Activated CD4-positive, alpha-beta T cell treated with anti-CD3 and anti-CD28 coated beads, Interleukin-10, Interleukin-2, amounts not matched to agents 100 ng/mL and 50 ng/mL, durations not matched to agents 16 hours and 8 hours (primary cell): ENCODE results near the gene ZNF365.

Experiments
- DNase-seq: peaks from one replicate; pipeline ENCODE4 v3.0.0-alpha.2; 2020

Gene ZNF365

GRCh38 chr10:62426086-62426485 lies 51.9 kb downstream of the ZNF365 start:
- DNase-seq: peak; percentile 63

- DNase-seq: no peak
Measured at GRCh38 chr10:62426600-62426999, 52.4 kb downstream of the ZNF365 start.

GRCh38 chr10:62430881-62431280 lies 56.7 kb downstream of the ZNF365 start:
- no peak for DNase-seq

- DNase-seq: peak; percentile 87
Measured at GRCh38 chr10:62433181-62433692, 59.1 kb downstream of the ZNF365 start.

GRCh38 chr10:62433901-62434300 lies 59.7 kb downstream of the ZNF365 start:
- no peak for DNase-seq

- peak; percentile 66 for DNase-seq
Measured at GRCh38 chr10:62437696-62438095, 63.5 kb downstream of the ZNF365 start.

GRCh38 chr10:62442006-62442405 lies 67.8 kb downstream of the ZNF365 start:
- DNase-seq: no peak

- no peak for DNase-seq
Measured at GRCh38 chr10:62442894-62443669, 68.9 kb downstream of the ZNF365 start.

- no peak for DNase-seq
Measured at GRCh38 chr10:62443866-62444265, 69.7 kb downstream of the ZNF365 start.

- no peak for DNase-seq
Measured at GRCh38 chr10:62446627-62447026, 72.5 kb downstream of the ZNF365 start.

GRCh38 chr10:62450912-62451610 lies 76.9 kb downstream of the ZNF365 start:
- DNase-seq: no peak

- no peak for DNase-seq
Measured at GRCh38 chr10:62451611-62451975, 77.4 kb downstream of the ZNF365 start.
